RPMI8226 (cell line): ENCODE measurements around the gene ZNF318.
"Not testable (repeated sequence)": the region's sequence is repeated elsewhere in the genome, so short reads cannot be mapped to it uniquely, and the experiment has no call there.

Experiments
- DNase-seq: peaks from one replicate; pipeline ENCODE4 v3.0.0-alpha.2; 2015

Gene ZNF318, protein sequence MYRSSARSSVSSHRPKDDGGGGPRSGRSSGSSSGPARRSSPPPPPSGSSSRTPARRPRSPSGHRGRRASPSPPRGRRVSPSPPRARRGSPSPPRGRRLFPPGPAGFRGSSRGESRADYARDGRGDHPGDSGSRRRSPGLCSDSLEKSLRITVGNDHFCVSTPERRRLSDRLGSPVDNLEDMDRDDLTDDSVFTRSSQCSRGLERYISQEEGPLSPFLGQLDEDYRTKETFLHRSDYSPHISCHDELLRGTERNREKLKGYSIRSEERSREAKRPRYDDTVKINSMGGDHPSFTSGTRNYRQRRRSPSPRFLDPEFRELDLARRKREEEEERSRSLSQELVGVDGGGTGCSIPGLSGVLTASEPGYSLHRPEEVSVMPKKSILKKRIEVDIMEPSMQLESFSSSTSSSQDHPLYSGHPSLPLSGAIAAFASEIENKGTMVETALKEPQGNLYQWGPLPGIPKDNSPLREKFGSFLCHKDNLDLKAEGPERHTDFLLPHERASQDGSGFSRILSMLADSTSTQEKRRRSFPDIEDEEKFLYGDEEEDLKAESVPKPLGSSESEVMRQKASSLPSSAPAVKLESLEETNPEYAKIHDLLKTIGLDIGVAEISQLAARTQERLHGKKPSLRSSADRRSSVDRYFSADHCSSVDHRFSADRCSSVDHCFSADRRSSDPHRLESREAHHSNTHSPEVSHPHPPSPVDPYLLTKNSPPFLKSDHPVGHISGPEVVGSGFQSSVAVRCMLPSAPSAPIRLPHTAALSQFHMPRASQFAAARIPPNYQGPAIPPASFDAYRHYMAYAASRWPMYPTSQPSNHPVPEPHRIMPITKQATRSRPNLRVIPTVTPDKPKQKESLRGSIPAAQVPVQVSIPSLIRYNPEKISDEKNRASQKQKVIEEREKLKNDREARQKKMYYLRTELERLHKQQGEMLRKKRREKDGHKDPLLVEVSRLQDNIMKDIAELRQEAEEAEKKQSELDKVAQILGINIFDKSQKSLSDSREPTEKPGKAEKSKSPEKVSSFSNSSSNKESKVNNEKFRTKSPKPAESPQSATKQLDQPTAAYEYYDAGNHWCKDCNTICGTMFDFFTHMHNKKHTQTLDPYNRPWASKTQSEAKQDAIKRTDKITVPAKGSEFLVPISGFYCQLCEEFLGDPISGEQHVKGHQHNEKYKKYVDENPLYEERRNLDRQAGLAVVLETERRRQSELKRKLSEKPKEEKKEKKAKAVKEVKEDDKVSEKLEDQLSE (N-terminal part only)

DNA sequence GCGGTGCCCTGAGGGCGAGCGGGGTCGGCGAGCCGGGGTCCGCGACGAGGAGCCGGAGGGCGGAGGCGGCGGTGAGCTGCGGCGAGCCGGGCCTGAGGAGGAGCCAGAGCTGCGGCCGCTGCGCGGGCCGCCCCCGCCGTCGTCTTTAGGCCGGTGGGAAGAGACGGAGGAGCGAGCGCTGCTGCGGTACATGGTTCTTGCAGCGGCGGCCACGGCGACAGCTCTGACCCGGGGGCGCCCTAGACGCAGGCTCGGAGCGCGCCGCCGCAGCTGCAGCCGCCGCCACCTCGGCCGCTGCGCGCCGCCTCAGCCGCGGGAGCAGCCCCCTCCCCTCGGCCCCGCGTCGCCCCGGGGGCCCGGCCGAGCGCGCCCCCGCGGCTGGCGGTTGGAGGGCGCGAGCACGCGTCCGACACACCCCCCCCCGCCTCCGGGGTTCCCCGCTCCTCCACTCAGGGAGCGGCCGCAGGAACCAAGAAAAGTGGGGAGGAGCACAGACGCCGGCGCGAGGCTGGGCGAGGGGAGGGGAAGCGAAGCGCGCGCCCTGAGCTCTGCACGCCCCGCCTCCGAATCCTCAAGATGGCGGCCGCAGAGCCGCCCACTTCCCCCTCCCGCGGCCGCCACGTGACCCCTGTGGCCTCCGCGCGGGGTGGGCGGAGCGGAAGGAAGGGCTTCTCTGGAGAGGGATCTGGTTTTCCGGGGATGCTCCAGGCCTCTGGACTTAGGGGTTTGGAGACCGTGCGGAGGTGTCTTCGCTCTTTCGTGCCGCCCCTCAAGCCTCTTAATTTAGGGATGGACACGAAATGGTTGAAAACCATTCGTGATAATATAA lies at the start of gene ZNF318:
ZNF318 (minus strand) TSS at position 474 of the 829 bp plus-strand sequence; CDS start at position 192, 282 bp downstream.
- DNase-seq: peak; percentile 98

DNA sequence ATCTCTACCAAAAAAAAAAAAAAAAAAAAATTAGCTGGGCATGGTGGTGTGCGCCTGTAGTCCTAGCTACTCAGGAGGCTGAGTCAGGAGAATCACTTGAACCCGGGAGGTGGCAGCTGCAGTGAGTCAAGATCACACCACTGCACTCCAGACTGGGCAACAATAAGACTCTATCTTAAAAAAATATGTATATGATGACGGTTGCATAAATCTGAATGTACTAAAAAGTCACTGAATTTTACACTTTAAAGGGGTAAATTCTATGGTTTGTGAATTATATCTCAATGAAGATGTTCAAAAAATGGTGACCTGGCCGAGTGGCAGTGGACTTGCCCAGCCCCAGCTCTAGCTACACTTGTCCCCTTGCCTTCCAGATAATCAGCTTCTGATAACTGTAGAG lies 47.5 kb upstream of the ZNF318 start:
- DNase-seq: no peak

DNA sequence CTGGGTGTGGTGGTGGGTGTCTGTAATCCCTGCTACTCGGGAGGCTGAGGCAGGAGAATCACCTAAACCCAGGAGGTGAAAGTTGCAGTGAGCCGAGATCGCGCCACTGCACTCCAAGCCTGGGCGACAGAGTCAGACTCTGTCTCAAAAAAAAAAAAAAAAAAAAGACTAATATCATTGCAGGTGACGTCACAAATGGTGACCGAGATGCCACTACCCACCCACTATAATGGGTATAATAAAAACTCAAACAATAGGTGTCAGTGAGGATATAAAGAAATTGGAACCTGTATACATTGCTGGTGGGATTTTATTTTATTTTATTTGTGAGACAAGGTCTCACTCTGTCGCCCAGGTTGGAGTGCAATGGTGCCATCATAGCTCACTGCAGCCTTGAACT lies 45.8 kb upstream of the ZNF318 start:
- DNase-seq: not testable (repeated sequence)

DNA sequence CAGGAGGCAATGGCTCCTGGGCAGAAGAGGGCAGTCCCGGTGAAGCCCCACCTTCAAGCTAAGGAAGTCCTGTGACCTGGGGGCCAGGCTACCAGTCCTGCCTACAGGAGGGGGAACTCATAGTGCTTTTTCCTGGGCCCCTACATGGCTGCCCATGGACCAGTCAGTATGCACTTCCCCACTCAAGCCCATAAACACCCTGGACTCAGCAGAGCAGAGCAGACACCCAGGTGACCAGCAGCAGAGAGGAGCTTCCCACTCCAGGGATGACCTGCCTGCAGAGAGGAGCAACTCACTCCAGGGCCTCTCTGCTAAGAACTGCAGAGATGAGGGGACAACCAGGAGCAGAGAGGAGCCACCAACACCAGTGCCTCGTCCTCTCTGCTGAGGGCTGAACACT lies 43.6 kb upstream of the ZNF318 start:
- no peak for DNase-seq

DNA sequence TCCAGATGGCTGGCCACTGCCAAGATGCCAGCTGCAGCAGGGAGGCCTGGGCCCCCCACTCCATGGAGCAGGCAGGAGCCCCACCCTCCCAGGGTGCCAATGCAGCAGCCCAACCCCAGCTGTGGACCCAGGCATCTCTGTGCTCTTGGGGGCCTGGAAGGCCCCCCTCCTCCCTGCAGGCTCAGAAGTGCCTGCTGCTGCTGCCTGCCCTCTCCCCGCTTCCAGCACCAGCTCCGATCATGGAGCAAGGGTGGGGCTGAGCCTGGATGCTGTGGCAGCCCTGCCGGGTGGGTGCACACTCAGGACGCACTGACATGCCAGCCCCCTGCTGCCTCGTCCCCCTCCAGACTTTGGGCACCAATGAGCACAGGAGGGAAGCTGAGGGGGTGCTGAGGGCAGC lies 43.1 kb upstream of the ZNF318 start:
- DNase-seq: no peak

DNA sequence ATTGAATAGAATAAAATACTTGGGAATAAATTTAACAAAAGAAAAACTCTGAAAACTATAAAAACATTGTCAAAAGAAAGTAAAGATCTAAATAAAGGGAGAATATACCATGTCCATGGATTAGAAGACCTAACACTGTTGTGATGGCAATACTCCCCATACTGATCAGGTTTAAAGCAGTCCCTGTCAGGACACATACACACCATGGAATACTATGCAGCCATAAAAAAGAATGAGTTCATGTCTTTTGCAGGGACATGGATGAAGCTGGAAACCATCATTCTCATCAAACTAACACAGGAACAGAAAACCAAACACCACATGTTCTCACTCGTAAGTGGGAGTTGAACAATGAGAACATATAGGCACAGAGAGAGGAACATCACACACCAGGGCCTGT lies 41.3 kb upstream of the ZNF318 start:
- not testable (repeated sequence) for DNase-seq

DNA sequence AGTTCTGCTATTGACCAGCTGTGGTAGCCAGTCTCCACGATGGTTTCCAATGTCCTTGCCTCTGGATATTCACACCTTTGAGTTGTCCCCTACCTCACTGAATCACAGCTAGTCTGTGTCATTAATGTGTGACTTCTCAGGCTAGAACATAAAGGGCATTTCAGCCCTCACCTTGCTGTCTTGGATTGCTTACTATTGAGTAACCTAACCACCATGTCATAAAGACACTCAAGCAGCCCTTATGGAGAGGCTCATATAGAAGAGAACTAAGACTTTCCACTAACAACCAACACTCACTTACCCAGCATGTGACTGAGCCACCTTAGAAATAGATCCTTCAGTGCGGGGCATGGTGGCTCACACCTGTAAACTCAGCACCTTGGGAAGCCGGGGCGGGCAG lies 38.8 kb upstream of the ZNF318 start:
- no peak for DNase-seq

DNA sequence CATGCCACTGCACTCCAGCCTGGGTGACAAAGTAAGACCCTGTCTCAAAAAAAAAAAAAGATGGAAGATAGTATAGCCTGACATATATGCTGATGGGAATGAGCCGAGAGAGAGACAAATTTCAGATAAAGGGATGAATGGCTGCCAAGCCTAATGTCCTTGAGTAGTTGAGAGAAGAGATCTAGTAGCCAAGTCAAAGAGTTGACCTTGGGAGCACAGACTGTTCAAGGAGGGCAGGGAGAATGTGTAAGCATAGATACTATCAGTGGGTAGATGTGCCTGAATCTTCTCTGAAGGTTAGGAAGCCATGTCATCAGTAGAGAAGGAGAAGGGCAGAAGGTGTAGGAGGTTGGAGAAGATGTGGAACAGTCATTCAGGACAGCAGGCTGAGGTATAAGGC lies 37.8 kb upstream of the ZNF318 start:
- DNase-seq: no peak

DNA sequence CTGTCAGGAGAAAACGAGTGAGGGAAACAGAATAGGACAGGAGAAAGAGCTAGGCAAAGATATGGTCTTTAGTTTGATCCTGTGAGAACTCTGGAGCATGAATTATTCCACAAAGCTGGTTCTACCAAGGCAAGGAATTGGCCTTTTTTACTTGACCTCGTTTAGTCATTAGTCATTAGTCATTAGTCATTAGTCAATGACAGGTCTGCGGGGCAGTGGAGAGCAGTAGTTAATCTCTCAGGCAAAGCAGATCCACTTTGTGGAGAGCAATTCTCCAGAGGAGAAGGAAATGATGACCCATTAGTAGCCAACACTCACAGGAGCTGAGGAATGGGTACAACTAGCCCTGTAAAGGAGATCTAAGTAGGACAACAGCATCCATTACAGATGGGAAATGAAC lies 35.9 kb upstream of the ZNF318 start:
- no peak for DNase-seq

DNA sequence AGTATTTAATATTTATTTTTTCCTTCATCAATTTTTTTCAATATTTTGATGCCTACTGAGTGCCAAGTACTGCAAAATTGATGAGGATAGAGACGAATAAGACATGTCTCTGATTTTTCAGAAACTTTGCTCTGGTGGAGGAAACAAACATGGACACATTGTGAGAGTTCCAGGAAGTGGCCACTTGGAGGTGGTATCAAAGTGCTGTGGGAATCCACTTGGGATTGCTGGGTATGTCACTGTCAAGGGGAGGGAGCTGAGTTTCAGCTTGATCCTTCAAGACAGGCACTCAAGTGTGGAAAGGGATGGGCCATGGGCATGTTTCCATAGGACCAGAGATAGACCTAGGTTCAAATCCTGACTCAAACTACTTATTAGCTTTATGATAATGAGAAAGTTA lies 33.4 kb upstream of the ZNF318 start:
- DNase-seq: no peak

DNA sequence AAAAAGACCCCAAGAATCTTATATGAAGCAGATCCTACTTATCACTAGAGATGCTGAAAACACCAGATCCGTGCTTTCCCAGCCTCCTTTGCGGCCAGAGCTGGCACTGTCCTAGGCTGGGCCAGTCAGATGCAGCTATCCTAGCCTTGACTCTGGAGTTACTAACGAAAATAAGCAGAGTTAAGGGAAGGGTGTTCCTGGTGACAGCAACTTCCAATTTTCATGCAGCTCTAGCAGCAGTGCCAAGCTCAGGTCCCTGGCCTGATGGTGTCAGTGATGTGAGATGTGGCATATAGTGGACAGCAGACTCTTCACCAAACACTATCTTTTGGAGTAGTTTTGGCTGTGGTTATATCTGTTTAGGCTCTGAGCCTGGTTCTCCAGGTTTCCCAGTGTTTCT lies 32.3 kb upstream of the ZNF318 start:
- DNase-seq: no peak

DNA sequence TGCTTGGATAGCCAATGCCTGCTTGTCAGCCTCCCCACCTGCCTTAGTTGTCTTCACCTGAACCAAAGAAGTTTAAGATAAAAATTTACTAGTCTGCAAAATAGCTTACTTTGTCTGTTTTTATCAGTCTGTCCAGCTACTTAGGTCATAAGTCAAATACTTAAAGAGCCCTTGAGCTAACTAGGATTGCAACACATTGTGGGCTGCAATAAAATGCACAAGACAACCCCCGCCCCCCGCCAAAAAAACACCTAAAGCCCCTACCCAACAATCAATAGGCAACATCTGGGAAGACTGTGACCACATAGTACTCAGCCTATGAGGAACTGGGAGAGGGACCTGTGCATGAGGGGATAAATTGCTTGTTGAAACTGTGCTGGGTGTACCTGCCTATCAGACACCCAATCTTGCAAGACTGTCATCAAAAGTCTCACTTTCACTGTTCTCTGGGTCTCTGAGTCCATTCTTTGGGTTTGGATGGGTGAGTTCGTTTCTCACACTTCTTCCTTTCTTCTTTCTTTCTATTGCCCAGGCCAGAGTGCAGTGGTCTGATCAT lies 30.6 kb upstream of the ZNF318 start:
- DNase-seq: no peak

DNA sequence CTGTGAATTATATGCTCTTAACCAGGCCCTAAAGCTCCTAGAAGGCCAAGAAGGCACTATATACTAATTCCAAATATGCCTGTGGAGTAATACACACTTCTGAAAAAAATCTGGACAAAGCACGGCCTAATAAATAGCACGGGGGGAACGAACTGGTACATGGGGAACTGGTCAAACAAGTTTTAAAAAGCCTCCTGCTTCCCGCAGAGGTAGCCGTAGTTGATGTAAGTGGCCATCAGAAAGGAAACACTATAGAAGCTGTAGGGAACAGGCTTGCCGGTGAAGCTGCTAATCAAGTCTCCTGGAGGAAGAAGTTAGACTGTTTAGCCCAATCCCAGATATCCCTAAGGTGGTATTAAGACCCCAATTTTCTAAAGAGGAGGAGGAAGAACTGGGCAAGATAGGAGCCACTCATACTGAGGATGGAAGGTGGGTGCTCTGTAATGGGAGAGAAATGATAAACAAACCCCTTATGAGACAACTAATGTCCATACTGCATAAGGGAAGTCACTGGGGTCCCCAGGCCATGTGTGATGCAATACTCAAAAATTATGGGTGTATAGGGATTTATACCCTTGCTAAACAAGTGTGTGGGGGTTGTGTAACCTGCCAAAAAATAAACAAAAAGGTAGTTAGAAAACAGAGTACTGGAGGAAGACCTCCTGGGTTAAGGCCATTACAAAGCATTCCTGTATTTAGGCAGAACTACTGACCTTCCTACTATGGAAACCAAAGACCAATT lies 27.1 kb upstream of the ZNF318 start:
- DNase-seq: no peak

DNA sequence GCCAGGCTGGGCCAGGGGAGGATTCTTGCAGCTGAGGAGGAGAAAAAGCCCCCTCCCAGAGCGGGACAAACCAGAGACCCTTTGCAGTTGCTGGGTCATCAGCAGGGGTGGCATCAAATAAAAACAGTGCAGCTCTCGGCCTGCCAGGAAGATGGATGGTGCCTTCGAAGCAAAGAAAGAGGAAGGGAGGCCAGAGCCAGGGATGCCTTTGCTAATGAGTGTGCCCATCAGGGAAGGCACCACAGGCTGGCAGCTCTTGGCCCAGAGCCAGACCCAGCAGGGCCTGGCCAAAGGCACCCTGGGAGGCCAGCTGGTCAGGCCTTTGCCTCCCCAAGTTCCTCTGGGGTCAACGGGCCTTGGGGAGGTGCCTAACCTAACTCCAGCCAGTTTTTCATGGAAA lies 26.3 kb upstream of the ZNF318 start:
- DNase-seq: peak; percentile 15

DNA sequence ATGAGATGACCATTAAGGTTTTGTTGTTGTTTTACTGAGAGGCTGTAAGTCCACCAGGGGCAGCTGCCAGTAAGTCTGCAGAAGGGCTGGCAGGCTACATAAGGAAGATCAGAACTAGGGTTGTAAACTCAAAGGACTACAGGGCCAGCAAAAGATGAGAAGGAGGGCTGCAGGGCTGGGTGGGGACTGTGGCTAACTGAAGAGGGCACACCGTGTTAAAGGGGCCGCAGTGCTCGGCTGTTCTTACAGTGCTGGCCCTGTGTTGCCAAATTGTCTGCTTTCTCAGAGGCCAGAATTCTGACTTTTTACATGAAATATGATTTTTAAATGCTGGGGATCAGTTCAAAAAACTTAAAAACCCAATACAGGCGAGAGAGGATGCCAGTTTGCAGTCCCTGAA lies 25.5 kb upstream of the ZNF318 start:
- no peak for DNase-seq

DNA sequence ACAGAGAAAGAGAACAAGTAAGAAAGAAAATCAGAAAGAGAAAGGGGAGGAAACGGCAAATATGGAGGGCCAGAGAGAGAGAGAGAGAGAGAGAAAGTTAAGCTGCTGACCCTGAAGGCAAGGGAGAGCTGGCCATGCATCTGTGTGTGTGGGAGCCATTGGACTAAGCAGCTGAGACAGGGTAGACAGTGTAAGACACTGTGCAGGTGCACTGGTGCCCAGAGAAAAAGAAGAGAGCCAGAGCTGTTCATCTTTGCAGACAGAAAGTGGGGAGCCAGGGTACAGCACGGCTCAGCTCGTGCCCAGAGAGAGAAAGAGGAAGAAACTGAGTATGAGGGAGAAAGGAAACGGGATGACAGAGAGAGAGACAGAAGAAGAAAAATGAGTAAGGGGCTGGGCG lies 24.2 kb upstream of the ZNF318 start:
- peak; percentile 16 for DNase-seq

DNA sequence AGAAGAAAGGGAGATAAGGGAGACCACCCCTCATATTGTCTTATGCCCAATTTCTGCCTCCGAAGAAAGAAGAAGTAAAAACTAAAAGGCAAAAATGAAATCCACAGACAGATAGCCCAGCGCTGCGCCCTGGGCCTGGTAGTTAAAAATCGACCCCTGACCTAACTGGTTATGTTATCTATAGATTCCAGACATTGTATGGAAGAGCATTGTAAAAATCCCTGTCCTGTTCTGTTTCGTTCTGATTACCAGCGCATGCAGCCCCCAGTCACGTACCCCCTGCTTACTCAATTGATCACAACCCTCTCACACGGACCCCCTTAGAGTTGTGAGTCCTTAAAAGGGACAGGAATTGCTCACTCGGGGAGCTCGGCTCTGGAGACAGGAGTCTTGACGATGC lies 23.7 kb upstream of the ZNF318 start:
- not testable (repeated sequence) for DNase-seq

DNA sequence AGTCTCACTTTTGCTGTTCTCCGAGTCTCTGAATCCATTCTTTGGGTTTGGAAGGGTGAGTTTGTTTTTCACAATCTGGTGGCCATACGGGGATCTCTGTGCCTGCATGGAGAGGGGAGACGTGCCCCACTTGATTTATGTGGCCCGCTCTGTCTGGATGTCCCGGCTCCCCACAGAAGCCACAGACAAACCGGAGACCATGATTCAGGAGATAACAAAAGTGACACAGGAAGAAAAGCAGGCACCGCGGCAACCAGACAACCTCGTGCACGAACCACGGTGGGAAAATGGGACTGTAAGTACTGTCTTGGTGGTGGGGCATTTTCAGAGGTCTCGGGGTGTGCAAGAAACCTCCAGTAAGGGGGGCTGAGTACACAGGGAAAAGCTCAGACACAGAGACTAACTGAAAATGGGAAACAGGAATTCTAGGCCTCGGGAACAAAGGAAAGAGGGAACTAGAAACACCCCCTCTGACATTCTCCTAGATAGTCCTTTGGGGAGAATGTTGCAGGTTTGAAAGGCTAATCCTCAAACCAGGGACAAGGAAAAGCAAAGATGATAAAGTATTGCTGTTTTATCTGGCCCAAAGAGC lies 22.1 kb upstream of the ZNF318 start:
- DNase-seq: no peak

DNA sequence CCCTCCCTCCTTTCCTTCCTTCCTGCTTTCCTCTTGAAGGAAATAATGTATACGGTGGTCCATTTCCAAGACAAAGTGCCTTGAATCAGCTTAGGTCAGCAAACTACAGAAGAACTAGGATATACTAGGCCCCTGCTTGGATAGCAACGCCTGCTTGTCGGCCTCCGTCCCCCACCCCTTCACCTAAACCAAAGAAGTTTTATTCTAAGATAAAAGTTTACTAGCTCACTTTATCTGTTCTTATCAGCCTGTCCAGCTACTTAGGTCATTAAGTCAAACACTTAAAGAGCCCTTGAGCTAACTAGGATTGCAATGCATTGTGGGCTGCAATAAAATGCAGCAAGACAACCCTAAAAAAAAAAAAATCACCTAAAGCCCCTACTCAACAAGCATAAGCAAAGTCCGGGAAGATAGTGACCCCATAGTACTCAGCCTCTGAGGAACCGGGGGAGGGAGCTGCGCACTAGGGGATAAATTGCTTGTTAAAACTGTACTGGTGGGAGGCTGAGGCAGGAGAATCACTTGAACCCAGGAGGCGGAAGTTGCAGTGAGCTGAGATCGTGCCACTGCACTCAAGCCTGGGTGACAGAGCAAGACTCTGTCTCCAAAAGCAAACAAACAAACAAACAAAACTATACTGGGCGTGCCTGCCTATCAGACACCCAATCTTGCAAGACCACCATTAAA lies 21.4 kb upstream of the ZNF318 start:
- DNase-seq: not testable (repeated sequence)

DNA sequence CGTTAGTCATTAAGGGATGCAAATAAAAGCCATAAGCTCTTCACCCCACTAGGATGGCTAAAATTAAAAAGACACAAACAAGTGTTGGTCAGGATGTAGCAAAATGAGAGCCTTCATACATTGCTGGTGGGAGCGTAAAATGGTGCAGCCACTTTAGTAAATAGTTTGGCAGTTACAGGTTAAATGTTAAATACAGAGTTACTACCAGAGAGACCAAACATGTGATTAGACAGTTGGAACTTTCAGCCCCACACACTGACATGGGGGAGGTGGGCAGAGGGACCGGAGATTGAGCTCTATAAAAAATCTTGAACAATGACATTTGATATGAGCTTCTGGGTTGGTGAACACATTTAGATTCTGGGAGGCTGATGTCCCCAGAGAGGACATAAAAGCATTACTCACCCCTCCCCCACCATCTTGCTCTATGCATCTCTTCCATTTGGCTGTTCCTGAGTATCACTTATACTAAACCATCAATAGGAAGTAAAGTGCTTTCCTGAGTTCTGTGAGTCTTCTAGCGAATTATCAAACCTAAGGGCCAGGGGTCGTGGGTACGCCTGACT lies 20.4 kb upstream of the ZNF318 start:
- no peak for DNase-seq
